GM03348 (cell line): Measurements from ENCODE around the gene ZNF318.
"Not testable (repeated sequence)": the region's sequence is repeated elsewhere in the genome, so short reads cannot be mapped to it uniquely, and the experiment has no call there.

Experiments
- DNase-seq: peaks from one replicate; pipeline ENCODE4 v3.0.0; 2012; ENCODE audit warnings: low spot score

The ZNF318 gene

DNA sequence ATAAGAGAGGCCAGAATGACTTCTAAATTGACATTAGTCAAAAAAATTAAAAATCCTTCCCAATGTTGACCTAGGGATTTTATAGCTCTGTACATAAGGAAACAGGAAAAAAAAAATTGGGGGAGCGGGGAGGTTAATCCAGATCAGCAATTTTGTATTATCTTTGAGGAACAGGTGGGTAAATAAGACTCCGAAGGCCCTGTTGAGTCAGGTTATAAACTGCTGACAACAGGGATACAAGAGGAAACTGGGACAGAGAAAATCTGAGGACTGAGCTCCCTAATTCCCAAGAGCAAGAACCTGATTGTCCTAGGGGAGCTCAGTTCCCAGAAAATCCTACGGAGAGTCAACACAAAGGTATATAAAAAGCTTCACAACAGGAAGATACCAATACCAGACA is 34.0 kb downstream of the ZNF318 start:
- no peak for DNase-seq

DNA sequence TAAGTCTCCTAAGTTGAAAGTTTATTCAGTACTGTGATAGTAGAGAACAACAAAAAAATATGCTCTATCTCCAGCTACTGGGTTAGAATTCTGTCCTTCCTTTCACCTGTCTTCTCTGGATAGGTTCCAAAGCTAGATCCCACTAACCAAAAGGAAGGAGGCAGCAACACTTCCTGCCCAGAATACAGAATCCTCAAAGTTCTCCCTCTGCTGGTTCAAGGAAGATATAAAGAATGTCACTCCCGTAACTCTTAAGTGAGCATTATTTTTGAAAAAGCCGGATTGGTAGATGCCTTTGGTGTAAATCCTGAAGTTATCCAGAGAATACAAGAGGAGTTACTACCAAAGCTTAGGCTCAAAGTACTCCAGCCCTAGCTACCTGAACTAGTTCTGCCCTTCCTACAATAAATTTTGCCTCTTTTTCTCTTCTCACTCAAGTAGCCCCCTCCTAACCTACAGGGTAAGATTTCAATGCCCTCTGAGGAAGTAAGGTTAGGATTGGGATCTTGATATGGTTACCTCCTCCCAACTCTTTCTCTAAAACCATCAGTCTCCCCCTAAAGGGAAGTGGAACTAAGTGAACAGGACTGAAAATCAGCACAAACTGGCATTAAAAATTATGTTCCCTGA is 34.9 kb downstream of the ZNF318 start:
- DNase-seq: peak; percentile 64

- DNase-seq: no peak
Observed at GRCh38 chr6:43331891-43332290, 37.6 kb downstream of the ZNF318 start.

- DNase-seq: no peak
Observed at GRCh38 chr6:43331470-43331869, 38.0 kb downstream of the ZNF318 start.

GRCh38 chr6:43328528-43328927 is 40.9 kb downstream of the ZNF318 start:
- no peak for DNase-seq

DNA sequence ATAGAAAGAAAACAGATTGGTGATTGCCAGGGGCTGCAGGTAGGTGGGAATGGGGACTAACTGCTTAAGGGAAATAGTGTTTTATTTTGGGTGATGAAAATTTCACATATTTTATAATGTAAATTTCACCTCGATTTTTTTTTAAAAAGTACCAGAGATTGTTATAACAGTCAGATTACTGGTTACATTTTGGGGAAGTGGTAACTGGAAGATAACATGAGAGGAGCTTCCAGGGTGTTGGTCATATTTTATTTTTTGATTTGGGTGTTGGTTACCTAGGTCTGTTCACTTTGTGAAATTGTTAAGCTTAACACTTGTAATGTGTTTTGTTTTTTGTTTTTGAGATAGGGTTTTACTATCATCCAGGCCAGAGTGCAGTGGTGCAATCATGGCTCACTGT is 43.6 kb downstream of the ZNF318 start:
- DNase-seq: no peak

DNA sequence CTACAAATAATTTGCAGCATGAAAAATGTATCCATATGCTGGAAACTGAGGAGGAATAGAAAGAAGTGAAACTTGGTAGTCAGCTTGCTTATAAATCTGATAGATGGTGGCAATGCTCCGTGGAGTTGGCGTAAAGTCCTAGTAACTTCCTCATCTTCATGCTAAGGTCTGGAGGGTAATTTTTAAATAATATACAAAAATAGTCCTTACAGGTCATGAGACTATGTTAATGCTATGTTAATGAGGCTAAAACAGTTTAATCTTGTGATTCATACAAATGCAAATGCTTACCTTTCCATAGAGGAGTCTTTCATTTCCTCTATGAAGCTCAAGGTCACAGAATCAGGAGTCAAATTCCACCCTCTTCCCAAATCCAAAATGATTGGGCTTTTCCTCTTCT is 51.4 kb downstream of the ZNF318 start:
- no peak for DNase-seq

GRCh38 chr6:43313813-43314212 is 55.6 kb downstream of the ZNF318 start:
- DNase-seq: no peak

DNA sequence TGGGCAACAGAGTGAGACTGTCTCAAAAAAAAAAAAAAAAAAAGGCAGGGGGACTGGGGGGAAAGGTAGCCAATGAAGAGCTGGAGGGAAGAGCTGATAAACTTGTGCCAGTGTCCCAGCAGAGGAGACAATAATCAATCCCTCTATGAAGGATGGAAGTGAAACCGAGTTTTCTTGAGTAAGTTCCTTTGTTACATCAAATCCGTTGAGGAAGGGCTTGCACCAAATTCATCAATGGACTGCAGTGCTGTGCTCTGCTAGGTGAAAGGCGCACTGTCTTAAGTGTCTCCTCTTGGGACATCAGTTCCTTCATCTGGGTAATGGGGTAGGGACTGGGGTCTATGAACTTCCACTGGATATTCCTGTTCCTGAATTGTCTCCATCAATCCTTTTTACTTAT is 57.8 kb downstream of the ZNF318 start:
- no peak for DNase-seq

DNA sequence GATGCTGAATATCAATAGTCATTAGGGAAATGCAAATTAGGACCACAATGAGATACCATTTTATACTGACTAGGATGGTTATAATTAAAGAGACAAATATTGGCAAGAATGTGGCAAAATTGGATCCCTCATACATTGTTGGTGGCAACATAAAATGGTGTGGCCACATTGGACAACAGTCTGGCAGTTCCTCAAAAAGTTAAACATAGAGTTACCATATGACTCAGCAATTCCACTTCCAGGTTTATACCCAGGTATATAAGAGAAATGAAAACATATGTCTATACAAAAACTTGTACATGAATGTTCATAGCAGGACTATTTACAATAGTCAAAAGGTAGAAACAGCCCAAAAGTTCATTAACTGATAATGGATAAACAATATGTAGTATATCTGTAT is 58.8 kb downstream of the ZNF318 start:
- no peak for DNase-seq

- DNase-seq: no peak
Observed at GRCh38 chr6:43310134-43310533, 59.3 kb downstream of the ZNF318 start.

GRCh38 chr6:43308990-43309477 is 60.4 kb downstream of the ZNF318 start:
- DNase-seq: no peak

DNA sequence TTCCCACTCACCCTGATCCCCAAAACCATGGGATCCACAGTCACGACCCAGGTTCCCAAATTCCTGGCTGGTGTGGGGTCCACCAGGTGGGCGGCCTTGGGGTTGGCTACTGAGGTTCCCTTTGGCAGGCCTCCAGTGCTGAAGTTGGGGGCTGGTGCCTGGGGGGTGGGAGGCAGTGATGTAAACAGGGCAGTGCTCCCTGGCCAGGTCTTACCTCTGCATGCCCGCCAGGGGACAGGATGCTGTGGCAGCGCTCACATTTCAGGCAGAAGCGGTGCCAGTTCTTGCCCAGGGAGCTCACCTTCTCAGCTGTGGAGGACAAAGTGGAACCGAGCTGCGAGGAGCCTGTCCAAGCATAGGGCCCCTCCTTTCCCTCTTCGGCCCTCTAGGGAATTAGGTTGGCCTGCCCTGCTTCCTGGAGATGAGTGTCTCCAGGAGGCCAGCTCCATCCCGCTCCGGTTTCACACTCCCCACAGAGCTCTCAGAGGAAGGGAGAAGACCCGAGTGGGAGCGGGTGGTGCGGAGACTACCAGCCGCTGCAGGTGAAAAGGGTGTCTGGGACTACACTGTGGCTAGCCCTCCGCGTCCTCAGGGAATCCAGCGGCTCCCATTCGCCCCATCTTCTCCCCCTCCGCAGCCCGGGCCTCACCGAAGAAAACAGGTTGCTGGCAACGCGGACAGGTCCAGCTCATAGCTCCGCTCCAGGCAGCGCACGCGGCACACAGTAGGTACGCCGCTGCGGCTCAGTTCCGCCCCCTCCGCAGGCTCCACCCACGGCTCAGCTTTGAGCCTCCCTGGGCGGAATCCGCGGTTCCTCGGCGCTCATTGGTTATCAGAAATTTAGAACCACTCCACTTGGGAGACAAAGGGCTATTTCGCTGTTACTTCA is 61.1 kb downstream of the ZNF318 start, which contains the start of gene CRIP3:
Gene CRIP3 (minus strand): TSS at position 726 of the 889 bp plus-strand sequence. CDS start 34 bp downstream, at position 692.
- DNase-seq: peak; percentile 82

GRCh38 chr6:43307451-43308100 is 61.9 kb downstream of the ZNF318 start:
- no peak for DNase-seq

DNA sequence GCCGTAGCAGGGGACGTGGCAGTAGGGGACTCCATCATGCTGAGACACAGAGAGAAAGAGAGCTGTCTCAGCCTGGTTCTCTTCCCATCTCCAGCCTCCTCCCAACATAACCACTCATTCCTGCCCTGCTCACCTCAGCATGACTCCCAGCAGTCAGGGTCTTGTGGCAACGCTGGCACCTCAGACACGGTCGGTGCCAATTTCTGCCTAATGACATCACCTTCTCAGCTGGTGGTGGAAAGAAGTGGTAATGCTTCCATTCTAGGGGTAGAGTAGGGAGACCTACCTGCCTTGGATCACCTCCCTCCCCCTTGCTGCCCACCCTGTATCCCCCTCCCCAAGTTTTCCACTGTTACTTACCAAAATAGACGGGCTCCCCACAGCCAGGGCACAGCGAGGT is 63.4 kb downstream of the ZNF318 start:
- DNase-seq: no peak

- no peak for DNase-seq
Observed at GRCh38 chr6:43304882-43305281, 64.6 kb downstream of the ZNF318 start.

- DNase-seq: no peak
Observed at GRCh38 chr6:43304361-43304760, 65.1 kb downstream of the ZNF318 start.

GRCh38 chr6:43303751-43304331 is 65.6 kb downstream of the ZNF318 start:
- DNase-seq: no peak

DNA sequence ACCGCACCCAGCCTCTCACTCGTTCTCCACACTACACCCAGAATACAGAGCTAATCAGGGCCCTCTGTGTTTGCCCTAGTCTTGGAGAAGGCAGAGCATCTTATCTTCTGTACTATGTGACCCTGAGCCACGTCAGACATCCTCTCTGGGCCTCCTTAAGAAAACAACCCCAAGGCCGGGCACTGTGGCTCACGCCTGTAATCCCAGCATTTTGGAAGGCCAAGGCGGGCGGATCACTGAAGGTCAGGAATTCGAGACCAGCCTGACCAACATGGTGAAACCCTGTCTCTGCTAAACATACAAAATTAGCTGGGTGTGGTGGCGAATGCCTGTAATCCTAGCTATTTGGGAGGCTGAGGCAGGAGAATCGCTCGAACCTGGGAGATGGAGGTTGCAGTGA is 66.4 kb downstream of the ZNF318 start:
- not testable (repeated sequence) for DNase-seq

GRCh38 chr6:43302126-43302525 is 67.3 kb downstream of the ZNF318 start:
- no peak for DNase-seq

DNA sequence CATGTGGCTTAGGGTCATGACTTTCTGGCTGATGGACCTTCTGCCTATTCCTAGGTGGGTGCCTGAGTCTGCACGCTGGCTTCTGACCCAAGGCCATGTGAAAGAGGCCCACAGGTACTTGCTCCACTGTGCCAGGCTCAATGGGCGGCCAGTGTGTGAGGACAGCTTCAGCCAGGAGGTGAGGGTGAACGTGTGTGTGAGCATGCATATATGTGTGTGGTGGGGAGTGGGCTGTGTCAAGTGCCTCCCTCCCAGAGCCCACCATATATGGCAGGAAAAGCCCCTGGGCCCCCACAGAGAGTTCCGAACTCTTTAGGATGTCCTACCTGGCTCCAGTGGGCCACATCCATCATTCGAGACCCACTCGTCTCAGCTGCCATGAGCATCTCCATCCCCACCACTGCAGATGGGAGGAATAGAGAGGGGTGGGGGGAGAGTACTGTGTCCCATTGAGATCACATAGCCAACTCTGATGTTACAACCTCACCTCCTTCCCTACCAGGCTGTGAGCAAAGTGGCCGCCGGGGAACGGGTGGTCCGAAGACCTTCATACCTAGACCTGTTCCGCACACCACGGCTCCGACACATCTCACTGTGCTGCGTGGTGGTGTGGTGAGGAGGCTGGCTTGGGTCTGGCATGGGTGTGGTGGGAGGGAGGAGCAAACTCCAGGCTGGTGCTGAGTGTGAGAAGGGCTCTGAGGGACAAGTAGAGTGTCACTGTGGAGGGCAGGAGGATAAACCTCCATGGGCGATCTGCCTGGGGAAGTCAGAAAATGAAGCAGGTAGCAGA is 68.2 kb downstream of the ZNF318 start:
- DNase-seq: no peak
